ENCODE data around the gene KLHL10. TPM values are rescaled to one million over a fixed set of nuclear protein-coding genes. Genes with fewer than 3 reads are reported as not detected.

Gene KLHL10
- total RNA-seq, 4 donors from 2014 or later, result 0.57 TPM; not detected in 3

- TF ChIP-seq POLR2A (IDR thresholded peaks at IDR 0.05) (no peak), CTCF (IDR thresholded peaks at IDR 0.05) (no peak)
- Histone ChIP-seq H3K4me1 (no peaks in the 10 kb centered on the region), H3K36me3 (peaks cover 25 to 95% (median 62%) of the 10 kb centered on the region in 3 donors), H3K27me3 (no peaks in the 10 kb centered on the region), H3K27ac (no peak overlapping the region), H3K9me3 (no peaks in the 10 kb centered on the region), H3K4me3 (no peak overlapping the region)
- intact Hi-C loops (cut with DNase I), result no loop called here
- no peak for DNase-seq
- WGBS, 2 donors, result 79 to 84% methylated on average over 4 of the region's 4 CpGs
Observed at GRCh38 chr17:41880130-41880529, 42.5 kb downstream of the KLHL10 start.

- no peaks in the 10 kb centered on the region for H3K4me1 ChIP-seq
- peaks cover 42 to 98% (median 78%) of the 10 kb centered on the region in 3 donors for H3K36me3 ChIP-seq
- no peaks in the 10 kb centered on the region for H3K9me3 ChIP-seq
- H3K4me3 ChIP-seq, result no peak overlapping the region
- intact Hi-C loops (cut with DNase I), result no loop called here
- no peak for DNase-seq
- WGBS, 2 donors, result 84 to 100% methylated on average over 2 to 5 of the region's 6 CpGs
- H3K27me3 ChIP-seq, result no peaks in the 10 kb centered on the region
- no peak overlapping the region for H3K27ac ChIP-seq
- TF ChIP-seq CTCF (IDR thresholded peaks at IDR 0.05) (no peak), POLR2A (IDR thresholded peaks at IDR 0.05) (no peak)
Observed at GRCh38 chr17:41882756-41883155, 45.1 kb downstream of the KLHL10 start.

DNA sequence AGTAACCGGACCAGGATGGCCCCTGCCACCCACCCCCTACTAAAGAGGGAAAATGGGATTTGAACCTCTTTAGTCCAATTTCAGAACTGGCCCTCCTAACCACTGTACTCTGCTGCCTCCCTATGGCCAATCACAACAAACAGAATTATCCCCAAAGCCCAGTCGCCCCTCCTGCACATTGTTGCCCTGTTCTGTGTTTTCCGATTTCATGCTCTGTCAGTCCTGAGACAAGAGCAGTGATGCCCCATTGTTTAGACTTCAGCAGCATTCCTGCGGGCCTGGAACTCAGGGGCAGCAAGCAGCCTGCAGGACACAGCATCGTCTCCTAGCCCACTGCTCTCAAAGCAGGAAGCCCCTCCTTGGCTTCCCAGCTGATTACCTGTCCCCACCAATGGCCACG is 48.1 kb downstream of the KLHL10 start:
- intact Hi-C loops (cut with DNase I), result no loop called here
- Histone ChIP-seq H3K4me3 (no peak overlapping the region), H3K27ac (no peak overlapping the region), H3K4me1 (no peaks in the 10 kb centered on the region), H3K36me3 (peaks cover 35 to 99% (median 69%) of the 10 kb centered on the region in 3 donors), H3K27me3 (no peaks in the 10 kb centered on the region), H3K9me3 (no peaks in the 10 kb centered on the region)
- TF ChIP-seq POLR2A (IDR thresholded peaks at IDR 0.05), result no peak
- peak in 2 of 6 experiments; percentile 9 to 31 for TF ChIP-seq CTCF (IDR thresholded peaks at IDR 0.05)
- DNase-seq, result no peak
- WGBS, 2 donors, result 85 to 89% methylated on average over 4 to 6 of the region's 6 CpGs

- WGBS, 2 donors, result 60 to 91% methylated on average over 1 to 4 of the region's 6 CpGs
- H3K4me3 ChIP-seq, result no peak overlapping the region
- H3K36me3 ChIP-seq, result peaks cover 38 to 100% (median 68%) of the 10 kb centered on the region in 3 donors
- intact Hi-C loops (cut with DNase I), result no loop called here
- no peaks in the 10 kb centered on the region for H3K4me1 ChIP-seq
- H3K9me3 ChIP-seq, result no peaks in the 10 kb centered on the region
- no peaks in the 10 kb centered on the region for H3K27me3 ChIP-seq
- no peak overlapping the region for H3K27ac ChIP-seq
- DNase-seq, result no peak
- TF ChIP-seq POLR2A (IDR thresholded peaks at IDR 0.05), result no peak
- TF ChIP-seq CTCF (IDR thresholded peaks at IDR 0.05), result no peak
Observed at GRCh38 chr17:41888332-41888965, 50.8 kb downstream of the KLHL10 start.

DNA sequence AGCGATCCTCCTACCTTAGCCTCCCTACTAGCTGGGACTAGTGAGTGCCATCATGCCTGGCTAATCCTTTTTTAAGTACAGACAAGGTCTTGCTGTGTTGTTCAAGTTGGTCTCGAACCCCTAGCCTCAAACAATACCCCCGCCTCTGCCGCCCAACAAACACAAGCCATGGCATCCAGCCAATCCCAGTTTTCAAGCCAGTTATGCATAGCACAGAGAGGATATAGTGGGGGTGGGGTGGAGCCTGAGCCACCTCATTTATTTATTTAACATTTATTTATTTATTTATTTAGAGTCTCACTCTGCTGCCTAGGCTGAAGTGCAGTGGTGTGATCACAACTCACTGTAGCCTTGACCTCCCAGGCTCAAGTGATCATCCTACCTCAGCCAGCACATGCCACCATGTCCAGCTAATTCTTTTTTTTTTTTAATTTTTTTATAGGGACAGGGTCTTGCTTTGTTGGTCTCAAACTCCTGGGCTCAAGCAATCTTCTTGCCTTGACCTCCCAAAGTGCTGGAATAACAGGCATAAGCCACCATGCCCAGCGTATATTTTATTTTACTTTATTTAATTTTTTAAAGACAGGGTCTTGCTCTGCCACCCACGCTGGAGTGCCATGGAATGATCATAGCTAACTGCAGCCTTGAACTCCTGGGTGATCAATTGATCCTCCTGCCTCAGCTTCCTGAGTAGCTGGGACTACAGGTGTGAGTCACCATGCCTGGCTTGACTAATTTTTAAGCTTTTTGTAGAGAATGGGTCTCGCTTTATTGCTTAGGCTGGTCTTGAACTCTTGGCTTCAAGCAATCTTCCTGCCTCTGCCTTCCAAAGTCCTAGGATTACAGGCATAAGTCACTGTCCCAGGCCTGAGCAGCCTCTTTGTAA is 53.8 kb downstream of the KLHL10 start:
- H3K27me3 ChIP-seq, result no peaks in the 10 kb centered on the region
- H3K27ac ChIP-seq, result no peak overlapping the region
- TF ChIP-seq POLR2A (IDR thresholded peaks at IDR 0.05) (no peak), CTCF (IDR thresholded peaks at IDR 0.05) (no peak)
- H3K4me1 ChIP-seq, result peaks cover 0 to 10% (median 3%) of the 10 kb centered on the region in 3 donors
- intact Hi-C loops (cut with DNase I), result no loop called here
- H3K4me3 ChIP-seq, result no peak overlapping the region
- no peak for DNase-seq
- no peaks in the 10 kb centered on the region for H3K9me3 ChIP-seq
- peaks cover 17 to 100% (median 51%) of the 10 kb centered on the region in 3 donors for H3K36me3 ChIP-seq
- WGBS, 2 donors, result 89 to 98% methylated on average over 6 to 7 of the region's 7 CpGs

All from esophagus squamous epithelium (tissue), 5 donors.